ENCODE results near the gene SPIRE2.

The SPIRE2 gene

DNA sequence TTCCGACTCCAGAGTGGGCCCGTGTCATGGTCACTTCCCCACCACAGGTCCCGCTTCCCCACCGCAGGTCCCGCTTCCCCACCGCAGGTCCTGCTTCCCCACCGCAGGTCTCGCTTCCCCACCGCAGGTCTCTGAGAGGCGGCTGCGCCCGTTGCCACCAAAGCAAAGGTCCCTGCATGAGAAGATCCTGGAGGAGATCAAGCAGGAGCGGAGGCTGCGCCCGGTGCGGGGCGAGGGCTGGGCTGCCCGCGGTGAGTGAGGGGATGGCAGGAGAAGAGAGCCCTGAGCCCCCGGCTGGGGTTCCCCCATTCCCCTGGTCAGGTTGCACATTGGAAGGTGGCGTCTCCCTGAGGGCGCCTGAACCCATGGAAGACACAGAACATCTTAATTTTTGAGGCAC, 27.7 kb downstream of the SPIRE2 start:
- TF ChIP-seq, protein P1, sequence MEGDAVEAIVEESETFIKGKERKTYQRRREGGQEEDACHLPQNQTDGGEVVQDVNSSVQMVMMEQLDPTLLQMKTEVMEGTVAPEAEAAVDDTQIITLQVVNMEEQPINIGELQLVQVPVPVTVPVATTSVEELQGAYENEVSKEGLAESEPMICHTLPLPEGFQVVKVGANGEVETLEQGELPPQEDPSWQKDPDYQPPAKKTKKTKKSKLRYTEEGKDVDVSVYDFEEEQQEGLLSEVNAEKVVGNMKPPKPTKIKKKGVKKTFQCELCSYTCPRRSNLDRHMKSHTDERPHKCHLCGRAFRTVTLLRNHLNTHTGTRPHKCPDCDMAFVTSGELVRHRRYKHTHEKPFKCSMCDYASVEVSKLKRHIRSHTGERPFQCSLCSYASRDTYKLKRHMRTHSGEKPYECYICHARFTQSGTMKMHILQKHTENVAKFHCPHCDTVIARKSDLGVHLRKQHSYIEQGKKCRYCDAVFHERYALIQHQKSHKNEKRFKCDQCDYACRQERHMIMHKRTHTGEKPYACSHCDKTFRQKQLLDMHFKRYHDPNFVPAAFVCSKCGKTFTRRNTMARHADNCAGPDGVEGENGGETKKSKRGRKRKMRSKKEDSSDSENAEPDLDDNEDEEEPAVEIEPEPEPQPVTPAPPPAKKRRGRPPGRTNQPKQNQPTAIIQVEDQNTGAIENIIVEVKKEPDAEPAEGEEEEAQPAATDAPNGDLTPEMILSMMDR (IDR thresholded peaks at IDR 0.05) = no peak

DNA sequence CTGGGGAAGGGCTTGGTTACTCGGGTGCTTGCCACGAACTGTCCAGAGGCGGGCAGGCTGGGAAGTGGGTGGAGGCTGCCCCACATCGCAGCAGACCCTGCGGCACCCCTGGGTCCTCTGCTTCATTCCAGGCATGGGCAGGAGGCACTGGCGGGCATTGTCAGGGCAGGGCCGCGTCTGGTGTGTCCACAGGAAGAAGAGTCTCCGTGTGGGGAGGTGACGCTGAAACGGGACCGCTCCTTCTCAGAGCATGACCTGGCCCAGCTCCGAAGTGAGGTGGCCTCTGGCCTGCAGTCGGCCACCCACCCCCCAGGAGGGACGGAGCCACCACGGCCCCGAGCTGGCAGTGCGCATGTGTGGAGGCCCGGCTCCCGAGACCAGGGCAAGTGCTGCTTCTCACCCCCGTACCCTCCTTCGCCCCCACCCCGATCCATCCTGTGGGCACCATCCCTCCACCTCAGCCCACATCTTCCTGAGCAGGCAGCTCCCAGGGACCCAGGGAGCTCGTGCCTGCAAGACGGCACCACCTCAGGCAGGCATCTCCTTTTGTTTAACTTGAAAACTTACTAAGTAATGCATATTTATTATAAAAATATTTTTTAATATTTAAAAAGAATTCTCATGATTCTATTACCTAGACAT, 30.8 kb downstream of the SPIRE2 start:
- TF ChIP-seq, protein P1 (IDR thresholded peaks at IDR 0.05) = no peak

DNA sequence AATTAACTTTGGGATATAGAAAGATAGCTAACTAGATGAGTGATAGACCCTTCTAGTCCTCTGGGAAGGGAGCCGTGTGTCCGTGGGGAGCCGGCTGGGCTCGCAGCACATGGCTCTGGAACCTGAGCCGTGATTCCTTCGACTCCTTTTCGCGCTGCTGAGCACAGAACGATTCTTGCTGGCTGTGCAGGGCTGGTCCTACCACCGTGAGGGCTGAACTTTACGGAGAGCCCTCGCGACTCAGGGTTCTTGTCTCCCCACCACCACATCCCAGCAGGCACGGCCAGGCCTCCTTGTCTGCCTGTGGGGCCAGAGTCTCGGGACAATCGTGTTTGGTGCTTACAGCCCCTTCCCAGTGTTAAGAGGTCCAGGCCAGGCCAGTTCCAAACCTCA, 31.3 kb downstream of the SPIRE2 start:
- TF ChIP-seq, protein P1 (IDR thresholded peaks at IDR 0.05) = no peak

DNA sequence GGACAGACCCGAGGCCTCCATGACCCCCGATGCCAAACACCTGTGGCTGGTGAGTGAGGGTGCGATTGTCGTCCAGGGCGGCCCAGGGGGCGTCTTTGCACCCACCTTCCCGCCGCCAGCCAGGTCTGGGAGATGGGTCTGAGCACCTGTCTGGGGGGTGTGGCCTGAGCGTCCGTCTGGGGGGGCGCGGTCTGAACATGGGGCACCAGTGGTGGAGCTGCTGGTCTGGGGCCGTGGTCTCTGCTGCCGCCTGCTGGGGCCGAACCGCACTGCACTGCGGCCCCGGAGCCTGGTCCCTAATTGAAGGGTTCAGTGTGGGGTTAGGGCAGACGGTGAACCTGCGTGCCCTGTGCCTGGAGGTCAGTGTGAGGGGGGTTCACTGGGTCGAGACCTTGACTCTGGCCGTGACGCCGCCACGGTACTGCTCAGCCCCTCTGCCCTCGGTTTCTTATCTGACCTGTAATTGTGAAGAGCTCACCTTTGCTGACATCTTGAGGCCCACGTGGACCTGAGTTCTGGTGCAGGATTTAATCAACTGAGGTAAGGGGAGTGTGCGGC, 32.6 kb downstream of the SPIRE2 start:
- TF ChIP-seq, protein P1 (IDR thresholded peaks at IDR 0.05) = peak; percentile 99

DNA sequence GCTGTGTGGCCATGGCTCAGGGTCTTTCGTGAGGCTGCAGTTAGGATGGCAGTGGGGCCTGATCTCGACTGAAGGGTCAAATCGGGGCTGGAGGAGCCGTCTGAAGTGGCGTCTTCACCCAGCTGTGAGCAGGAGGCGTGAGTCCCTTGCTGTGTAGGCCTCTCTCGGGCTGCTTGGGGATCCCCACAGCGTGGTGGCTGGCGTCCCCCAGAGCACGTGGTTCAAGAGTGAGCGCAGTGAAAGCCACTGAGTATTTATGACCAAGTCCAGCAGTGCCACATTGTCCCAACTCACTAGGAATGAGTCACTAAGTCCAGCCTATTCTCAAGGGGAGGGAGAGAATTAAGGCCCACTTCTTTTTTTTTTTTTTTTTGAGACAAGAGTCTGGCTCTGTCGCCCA, 33.4 kb downstream of the SPIRE2 start:
- TF ChIP-seq, protein P1 (IDR thresholded peaks at IDR 0.05) = no peak

DNA sequence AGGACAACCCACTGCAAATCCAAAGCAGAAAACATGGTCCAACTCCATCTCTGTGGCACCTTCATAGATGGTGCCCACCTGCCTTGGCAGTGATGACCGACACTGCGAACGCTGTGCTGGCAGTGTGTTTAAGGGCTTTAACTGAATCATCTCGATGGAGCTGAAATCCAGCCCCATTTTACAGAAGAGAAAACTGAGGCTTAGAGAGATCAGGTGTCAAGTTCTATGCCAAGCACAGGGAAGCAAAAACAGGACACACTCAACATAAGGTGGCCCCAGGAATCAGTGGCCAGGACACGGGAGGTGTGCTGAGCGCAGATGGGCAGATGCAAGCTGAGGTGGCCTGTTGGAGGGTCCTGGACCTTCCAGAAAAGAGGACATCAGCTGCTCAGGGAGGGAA, 34.5 kb downstream of the SPIRE2 start:
- TF ChIP-seq, protein P1 (IDR thresholded peaks at IDR 0.05) = no peak

DNA sequence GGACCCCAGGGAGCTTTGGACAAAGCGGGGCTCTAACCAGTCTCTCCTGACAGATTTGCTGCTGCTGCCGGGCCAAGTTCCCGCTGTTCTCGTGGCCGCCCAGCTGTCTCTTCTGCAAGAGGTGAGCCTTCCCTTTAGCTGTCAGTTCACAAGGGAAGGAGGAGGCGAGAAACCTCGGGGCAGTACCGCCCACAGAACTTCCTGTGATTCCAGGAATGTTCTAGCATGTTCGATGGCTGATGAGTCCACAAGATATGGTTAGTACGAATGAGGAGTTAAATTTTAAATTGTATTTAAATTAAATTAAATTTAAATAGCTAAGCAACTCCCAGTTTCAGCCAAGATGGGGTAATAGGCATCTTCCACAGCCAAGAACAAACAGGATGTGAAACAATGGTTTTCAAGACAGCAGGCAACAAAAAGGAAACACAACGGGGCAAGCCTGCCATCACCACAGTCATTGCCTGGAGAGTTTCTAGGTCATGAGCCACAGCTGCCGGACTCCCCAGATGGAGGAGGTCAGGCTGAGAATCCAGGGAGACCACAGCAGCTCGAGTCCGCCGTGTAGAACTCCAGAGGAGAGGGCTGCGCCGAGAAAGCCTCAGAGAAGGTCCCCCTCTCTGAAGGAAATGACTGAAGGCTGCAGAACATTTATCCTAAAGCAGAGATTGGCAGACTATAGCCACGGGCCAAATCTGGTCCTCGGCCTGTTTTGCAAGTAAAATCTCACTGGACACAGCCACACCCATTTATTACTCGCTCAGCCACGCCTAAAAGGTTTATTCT, 35.7 kb downstream of the SPIRE2 start:
- TF ChIP-seq, protein P1 (IDR thresholded peaks at IDR 0.05) = no peak

Data from LNCAP (cell line).